Skeletal muscle tissue (tissue), 4 donors: Measurements from ENCODE around the gene FBRS. TPM values are rescaled to one million over a fixed set of nuclear protein-coding genes. Genes with fewer than 3 reads are reported as not detected.

ENCODE experiments used
- H3K27ac ChIP-seq: one replicate; pipeline ENCODE4 v1.7.0; 2013; ENCODE audit warnings: mild to moderate bottlenecking, low read depth, low read length, inconsistent platforms
- H3K27me3 ChIP-seq, 3 donors: one replicate each; pipeline ENCODE4 v1.7.0; 2013; ENCODE audit warnings: low read length in 3 of 3; ENCODE audit not compliant: control insufficient read depth in 3 of 3, insufficient read depth in 3 of 3
- H3K36me3 ChIP-seq, 3 donors: one replicate each; pipeline ENCODE4 v1.7.0; 2013; ENCODE audit warnings: low read length in 3 of 3; ENCODE audit not compliant: control insufficient read depth in 3 of 3, insufficient read depth in 3 of 3
- H3K4me1 ChIP-seq, 3 donors: one replicate each; pipeline ENCODE4 v1.7.0; 2013; ENCODE audit warnings: low read length in 3 of 3, mild to moderate bottlenecking in 3 of 3; ENCODE audit not compliant: control insufficient read depth in 3 of 3, insufficient read depth in 3 of 3
- H3K4me3 ChIP-seq, 3 donors: one replicate each; pipeline ENCODE4 v1.7.0; 2013; ENCODE audit warnings: low read length in 3 of 3
- H3K9ac ChIP-seq, 3 donors: one replicate each; pipeline ENCODE4 v1.7.0; 2013; ENCODE audit warnings: low read length in 3 of 3, mild to moderate bottlenecking in 3 of 3, moderate library complexity in 2 of 3, low read depth in 1 of 3
- H3K9me3 ChIP-seq, 3 donors: one replicate each; pipeline ENCODE4 v1.7.0; 2013; ENCODE audit warnings: low read length in 3 of 3; ENCODE audit not compliant: control insufficient read depth in 3 of 3
- total RNA-seq: library from RNA; depleted of rRNA; stranded (reverse); fragments of >200 nt; gene quantifications from one replicate; pipeline ENCODE4 v1.2.3, GENCODE V29; 2014
- donor health status: Osteomylitis.

The FBRS gene
- total RNA-seq, result 7.3 TPM

GRCh38 chr16:30657866-30658730 lies at the start of gene FBRS:
TSS of gene FBRS (plus strand) at chr16:30658431. CDS start at chr16:30659519, 1,088 bp downstream.
- Histone ChIP-seq H3K27ac (peak within 1 kb of the TSS; percentile 98), H3K4me1 (peaks cover 32 to 46% (median 38%) of the 10 kb centered on the region in 3 donors), H3K36me3 (peaks cover 48 to 57% (median 54%) of the 10 kb centered on the region in 3 donors), H3K4me3 (peak within 1 kb of the TSS; percentile 86 to 97 (median 88)), H3K9me3 (no peaks in the 10 kb centered on the region), H3K27me3 (no peaks in the 10 kb centered on the region), H3K9ac (peak within 1 kb of the TSS; percentile 97 to 98 (median 98))

- H3K36me3 ChIP-seq, result peaks cover 14 to 23% (median 14%) of the 10 kb centered on the region in 3 donors
- H3K4me1 ChIP-seq, result peaks cover 13 to 14% (median 14%) of the 10 kb centered on the region in 3 donors
These were observed 49.0 kb upstream of the FBRS start for GRCh38 chr16:30609002-30609925.

GRCh38 chr16:30609926-30610839 lies 48.0 kb upstream of the FBRS start, which contains the start of gene ZNF689:
TSS of gene ZNF689 (minus strand) at chr16:30610389. CDS start at chr16:30610041, 348 bp downstream.
- H3K36me3 ChIP-seq, result peaks cover 6 to 14% (median 7%) of the 10 kb centered on the region in 3 donors

More at GRCh38 chr16:30609002-30609925, 49.0 kb upstream of the FBRS start:
- H3K9ac ChIP-seq, result peak overlapping the region; percentile 98 to 99 (median 98)
- no peaks in the 10 kb centered on the region for H3K9me3 ChIP-seq
- no peaks in the 10 kb centered on the region for H3K27me3 ChIP-seq
- peak overlapping the region; percentile 92 for H3K27ac ChIP-seq
- H3K4me3 ChIP-seq, result peak overlapping the region; percentile 93 to 96 (median 96)

GRCh38 chr16:30615358-30616091 lies 42.7 kb upstream of the FBRS start:
- Histone ChIP-seq H3K36me3 (no peaks in the 10 kb centered on the region), H3K27ac (no peak overlapping the region), H3K4me1 (peaks cover 0 to 1% (median 1%) of the 10 kb centered on the region in 3 donors), H3K9me3 (no peaks in the 10 kb centered on the region), H3K9ac (peak overlapping the region in 1 of 3 donors; percentile 16), H3K27me3 (peaks cover 0 to 4% (median 0%) of the 10 kb centered on the region in 3 donors), H3K4me3 (no peak overlapping the region)

More at GRCh38 chr16:30609926-30610839, 48.0 kb upstream of the FBRS start, which contains the start of gene ZNF689:
- H3K4me1 ChIP-seq, result peaks cover 9 to 14% (median 13%) of the 10 kb centered on the region in 3 donors
- H3K4me3 ChIP-seq, result peak within 1 kb of the TSS; percentile 93 to 96 (median 96)
- peaks cover 0 to 1% (median 0%) of the 10 kb centered on the region in 3 donors for H3K27me3 ChIP-seq
- H3K9me3 ChIP-seq, result no peaks in the 10 kb centered on the region
- peak within 1 kb of the TSS; percentile 98 to 99 (median 98) for H3K9ac ChIP-seq
- H3K27ac ChIP-seq, result peak within 1 kb of the TSS; percentile 92

GRCh38 chr16:30619202-30619601 lies 39.0 kb upstream of the FBRS start:
- no peaks in the 10 kb centered on the region for H3K9me3 ChIP-seq
- H3K9ac ChIP-seq, result no peak overlapping the region
- no peak overlapping the region for H3K4me3 ChIP-seq
- H3K27ac ChIP-seq, result no peak overlapping the region
- no peaks in the 10 kb centered on the region for H3K4me1 ChIP-seq
- peaks cover 0 to 4% (median 0%) of the 10 kb centered on the region in 3 donors for H3K27me3 ChIP-seq
- no peaks in the 10 kb centered on the region for H3K36me3 ChIP-seq

GRCh38 chr16:30619638-30620037 lies 38.6 kb upstream of the FBRS start:
- Histone ChIP-seq H3K36me3 (no peaks in the 10 kb centered on the region), H3K4me1 (no peaks in the 10 kb centered on the region), H3K9me3 (no peaks in the 10 kb centered on the region), H3K27me3 (peaks cover 0 to 7% (median 0%) of the 10 kb centered on the region in 3 donors), H3K27ac (no peak overlapping the region), H3K9ac (no peak overlapping the region), H3K4me3 (no peak overlapping the region)

- Histone ChIP-seq H3K36me3 (no peaks in the 10 kb centered on the region), H3K9me3 (no peaks in the 10 kb centered on the region), H3K4me1 (no peaks in the 10 kb centered on the region)
These were observed 38.1 kb upstream of the FBRS start for GRCh38 chr16:30620169-30620568.

GRCh38 chr16:30621765-30622164 lies 36.5 kb upstream of the FBRS start:
- peaks cover 0 to 4% (median 0%) of the 10 kb centered on the region in 3 donors for H3K27me3 ChIP-seq
- no peak overlapping the region for H3K4me3 ChIP-seq
- no peak overlapping the region for H3K9ac ChIP-seq
- H3K27ac ChIP-seq, result no peak overlapping the region
- no peaks in the 10 kb centered on the region for H3K4me1 ChIP-seq
- H3K9me3 ChIP-seq, result no peaks in the 10 kb centered on the region
- no peaks in the 10 kb centered on the region for H3K36me3 ChIP-seq

More at GRCh38 chr16:30620169-30620568, 38.1 kb upstream of the FBRS start:
- Histone ChIP-seq H3K9ac (no peak overlapping the region), H3K27ac (no peak overlapping the region), H3K27me3 (peaks cover 0 to 6% (median 0%) of the 10 kb centered on the region in 3 donors), H3K4me3 (no peak overlapping the region)
